NCI-H345 treated with DMSO at 0.1 percent for 48 hours (cell line): ENCODE results near the gene TAL1.
"Not testable (repeated sequence)": the region's sequence is repeated elsewhere in the genome, so short reads cannot be mapped to it uniquely, and the experiment has no call there.

ENCODE experiments used
- DNase-seq: peaks from one replicate; lab custom pipeline; 2025; ENCODE audit not compliant: unreplicated experiment; lab: John Stamatoyannopoulos, UW

TAL1 gene

GRCh38 chr1:47232187-47232874 is at the start of gene TAL1:
Gene TAL1, minus strand, starts transcription at chr1:47232225. Its CDS starts 6,337 bp downstream, at chr1:47225888.
- DNase-seq = no peak

DNA sequence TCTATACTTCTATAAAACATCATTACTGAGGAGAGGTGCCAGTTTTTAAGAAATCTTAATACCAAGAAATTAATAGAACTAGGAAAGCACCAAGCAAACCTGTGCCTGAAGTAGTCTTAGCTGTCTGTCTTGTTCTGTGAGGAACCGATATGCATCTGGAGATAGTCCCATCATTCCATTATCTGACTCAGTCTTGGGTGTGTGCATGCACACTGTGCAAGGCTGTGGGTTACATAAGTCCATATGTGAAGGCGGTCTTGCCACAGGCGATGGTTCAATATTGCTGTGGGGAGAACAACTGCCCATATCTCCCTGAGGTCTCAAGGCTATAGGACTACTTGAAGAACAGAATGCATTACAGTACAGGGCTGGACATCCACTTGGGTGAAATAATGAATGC is 48.1 kb upstream of the TAL1 start:
- no peak for DNase-seq

DNA sequence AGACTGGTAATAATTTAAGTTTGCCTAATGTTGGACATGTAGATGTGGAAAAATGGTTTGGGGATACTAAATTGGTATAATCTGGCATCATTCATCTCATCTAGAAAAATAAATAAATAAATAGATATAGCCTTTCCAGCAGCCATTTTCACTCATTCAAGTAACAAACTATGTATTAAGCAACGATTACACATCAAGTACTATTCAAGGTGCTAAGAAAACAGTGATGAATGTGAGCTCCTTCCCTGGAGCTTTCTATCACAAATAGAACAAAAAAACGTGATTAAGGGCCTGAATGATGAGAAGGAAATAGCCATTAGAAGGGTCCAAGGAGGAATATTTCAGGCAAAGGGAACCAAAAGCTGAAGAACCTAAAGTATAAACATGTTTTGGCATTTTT is 44.8 kb upstream of the TAL1 start:
- DNase-seq = no peak

- DNase-seq = not testable (repeated sequence)
These were observed 43.8 kb upstream of the TAL1 start for GRCh38 chr1:47275811-47276210.

DNA sequence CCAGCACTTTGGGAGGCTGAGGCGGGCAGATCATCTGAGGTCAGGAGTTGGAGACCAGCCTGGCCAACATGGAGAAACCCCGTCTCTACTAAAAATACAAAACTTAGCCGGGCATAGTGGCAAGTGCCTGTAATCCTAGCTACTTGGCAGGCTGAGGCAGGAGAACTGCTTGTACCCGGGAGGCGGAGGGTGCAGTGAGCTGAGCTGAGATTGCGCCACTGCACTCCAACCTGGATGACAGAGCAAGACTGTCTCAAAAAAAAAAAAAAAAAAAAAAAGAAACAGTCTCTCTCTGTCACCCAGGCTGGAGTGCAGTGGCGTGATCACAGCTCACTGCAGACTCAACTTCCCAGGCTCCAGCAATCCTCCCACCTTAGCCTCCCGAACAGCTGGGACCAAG is 33.5 kb upstream of the TAL1 start:
- DNase-seq = not testable (repeated sequence)

GRCh38 chr1:47262787-47263413 is 30.9 kb upstream of the TAL1 start:
- DNase-seq = peak; percentile 9

DNA sequence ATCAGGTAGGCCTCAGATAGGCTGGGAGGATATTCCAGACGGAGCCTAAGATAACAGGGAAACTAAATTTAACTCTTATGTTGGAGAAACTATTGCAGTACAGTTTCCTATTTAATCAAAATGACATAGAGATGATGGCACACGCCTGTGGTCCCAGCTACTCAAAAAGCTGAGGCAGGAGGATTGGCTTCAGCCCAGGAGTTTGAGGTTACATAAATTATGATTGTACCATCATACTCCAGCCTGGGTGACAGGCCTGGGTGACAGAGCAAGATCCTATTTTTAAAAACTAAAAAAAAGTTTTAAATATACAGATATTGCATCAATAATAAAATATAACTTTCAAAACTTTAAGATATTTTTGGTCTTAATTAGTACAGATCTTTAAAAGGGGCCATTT is 25.2 kb upstream of the TAL1 start:
- DNase-seq = no peak

DNA sequence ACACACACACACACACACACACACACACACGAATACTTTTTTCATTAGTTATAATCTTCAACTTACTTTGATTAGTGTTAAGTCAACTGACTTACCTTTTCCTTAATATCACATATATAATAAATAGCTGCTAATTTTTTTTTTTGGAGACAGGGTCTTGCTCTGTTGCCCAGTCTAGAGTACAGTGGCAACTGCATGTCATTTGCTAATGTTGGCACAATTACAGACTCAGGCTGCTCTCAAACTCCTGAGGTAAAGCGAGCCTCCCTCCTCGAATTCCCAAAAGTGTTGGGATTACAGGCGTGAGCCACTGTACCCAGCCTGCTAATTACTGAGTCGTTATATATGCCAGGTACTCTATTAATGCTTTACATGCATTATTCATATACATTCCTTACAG is 20.8 kb upstream of the TAL1 start:
- DNase-seq = no peak

- DNase-seq = no peak
These were observed 20.3 kb upstream of the TAL1 start for GRCh38 chr1:47252369-47252768.

GRCh38 chr1:47249755-47250154 is 17.7 kb upstream of the TAL1 start:
- DNase-seq = no peak

GRCh38 chr1:47244339-47244862 is 12.4 kb upstream of the TAL1 start:
- DNase-seq = no peak

- DNase-seq = no peak
These were observed 11.9 kb upstream of the TAL1 start for GRCh38 chr1:47243910-47244309.

- DNase-seq = no peak
These were observed 9.4 kb upstream of the TAL1 start for GRCh38 chr1:47241114-47242113.

DNA sequence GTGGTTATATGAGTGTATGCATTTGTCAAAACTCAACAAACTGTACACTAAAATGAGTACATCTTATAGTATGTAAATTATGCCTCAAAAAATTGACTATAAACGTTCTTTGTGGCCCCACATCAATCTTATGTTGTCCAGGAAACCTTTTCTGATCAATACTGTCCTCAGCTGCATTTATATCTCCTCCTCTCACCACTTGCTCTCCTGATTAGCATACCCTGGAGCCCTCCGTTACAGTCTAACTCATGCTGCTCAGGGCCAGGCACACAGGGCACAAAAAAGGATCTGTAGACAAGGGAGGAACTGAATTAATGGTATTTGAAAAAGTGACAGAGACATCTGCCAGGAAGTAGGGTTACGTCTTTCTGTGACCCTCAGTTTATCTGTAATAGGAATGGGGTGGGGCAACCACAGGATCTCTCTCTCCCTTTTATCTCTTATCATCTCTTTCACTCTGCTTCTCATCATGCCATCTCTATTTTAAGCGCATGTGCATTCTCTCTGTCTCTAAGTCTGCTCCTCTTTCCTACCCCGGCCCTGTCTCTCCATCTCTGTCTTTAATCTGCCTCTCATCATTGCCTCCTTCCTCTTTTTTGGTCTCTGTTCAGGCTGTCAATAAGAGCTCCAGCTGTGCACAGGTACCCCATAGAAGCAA is 7.0 kb upstream of the TAL1 start:
- no peak for DNase-seq

- DNase-seq = no peak
These were observed 3.8 kb upstream of the TAL1 start for GRCh38 chr1:47235806-47236205.

DNA sequence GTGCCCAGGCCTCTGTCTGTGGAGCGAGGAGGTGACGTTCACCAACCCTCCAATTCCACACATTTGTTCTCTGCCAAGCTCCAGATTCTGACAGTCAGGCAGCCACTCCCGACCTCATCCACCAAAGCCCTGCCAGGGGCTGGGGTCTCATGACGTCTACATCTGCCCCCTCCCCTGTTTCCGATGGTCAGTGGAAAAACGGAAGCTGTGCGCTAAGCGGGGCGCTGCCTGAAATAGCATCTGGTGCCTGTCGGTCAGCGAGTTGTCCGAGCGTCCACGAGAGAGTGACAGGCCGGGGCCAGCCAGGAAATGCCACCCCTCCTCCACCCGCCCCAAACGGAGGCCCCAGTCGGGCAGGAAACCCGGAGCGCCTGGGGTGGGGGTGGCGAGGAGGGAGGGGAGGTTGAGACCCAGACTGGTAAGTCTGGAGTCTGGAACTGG is 3.2 kb upstream of the TAL1 start:
- no peak for DNase-seq

GRCh38 chr1:47233186-47233585 is 1.2 kb upstream of the TAL1 start:
- no peak for DNase-seq

GRCh38 chr1:47231301-47232186 is 481 bp downstream of the TAL1 start:
- no peak for DNase-seq

GRCh38 chr1:47230692-47231300 is 1.2 kb downstream of the TAL1 start:
- no peak for DNase-seq
